ENCODE results near the gene RNU6-1. TPM values are rescaled to one million over a fixed set of nuclear protein-coding genes. Genes with fewer than 3 reads are reported as not detected.

Gene RNU6-1
- total RNA-seq, 1 donor from 2014 or later, result not detected

- peak overlapping the region; percentile 34 for H3K4me3 ChIP-seq (ENCODE audit: low read depth, low read length)
- TF ChIP-seq CTCF (conservative IDR thresholded peaks at IDR 0.05; ENCODE audit: low read depth, low read length), result no peak
- no peak for DNase-seq (ENCODE audit: low read depth)
These were observed 4.3 kb downstream of the RNU6-1 start for GRCh38 chr15:67835297-67836133.

GRCh38 chr15:67834581-67835296 lies 5.1 kb downstream of the RNU6-1 start:
- H3K4me3 ChIP-seq (ENCODE audit: low read depth, low read length), result peak overlapping the region; percentile 25
- no peak for DNase-seq (ENCODE audit: low read depth)
- TF ChIP-seq CTCF (conservative IDR thresholded peaks at IDR 0.05; ENCODE audit: low read depth, low read length), result no peak

GRCh38 chr15:67833710-67834511 lies 5.9 kb downstream of the RNU6-1 start:
- H3K4me3 ChIP-seq (ENCODE audit: low read depth, low read length), result peak overlapping the region; percentile 28
- DNase-seq (ENCODE audit: low read depth), result no peak
- TF ChIP-seq CTCF (conservative IDR thresholded peaks at IDR 0.05; ENCODE audit: low read depth, low read length), result peak; percentile 52

- peak overlapping the region; percentile 30 for H3K4me3 ChIP-seq (ENCODE audit: low read depth, low read length)
- no peak for DNase-seq (ENCODE audit: low read depth)
- TF ChIP-seq CTCF (conservative IDR thresholded peaks at IDR 0.05; ENCODE audit: low read depth, low read length), result no peak
These were observed 6.7 kb downstream of the RNU6-1 start for GRCh38 chr15:67832897-67833709.

GRCh38 chr15:67832031-67832551 lies 7.8 kb downstream of the RNU6-1 start:
- no peak overlapping the region for H3K4me3 ChIP-seq (ENCODE audit: low read depth, low read length)
- DNase-seq (ENCODE audit: low read depth), result no peak
- peak; percentile 66 for TF ChIP-seq CTCF (conservative IDR thresholded peaks at IDR 0.05; ENCODE audit: low read depth, low read length)

GRCh38 chr15:67831363-67831762 lies 8.5 kb downstream of the RNU6-1 start:
- DNase-seq (ENCODE audit: low read depth), result no peak
- no peak for TF ChIP-seq CTCF (conservative IDR thresholded peaks at IDR 0.05; ENCODE audit: low read depth, low read length)
- H3K4me3 ChIP-seq (ENCODE audit: low read depth, low read length), result no peak overlapping the region
